Gastrocnemius medialis (tissue), 4 donors: Measurements from ENCODE around the gene NFE2L3. TPM values are rescaled to one million over a fixed set of nuclear protein-coding genes. Genes with fewer than 3 reads are reported as not detected.

ENCODE experiments used
- ATAC-seq, 2 donors: fragments of 150-250 bp; one replicate each; pipeline ENCODE4 v1.9.1; 2016
- DNase-seq, 2 donors: peaks; one replicate each; pipeline ENCODE4 v3.0.0-alpha.2; 2019
- H3K27ac ChIP-seq, 4 donors: fragments of 200-600 bp; sonication (generic); 1 replicate in 1 of 4; 2 replicates in 3 of 4; pipeline ENCODE4 v1.5.1; 2016 to 2018; ENCODE audit warnings: mild to moderate bottlenecking in 2 of 4, moderate library complexity in 1 of 4
- H3K27me3 ChIP-seq, 3 donors: fragments of 200-600 bp; sonication (generic) in 2 of 3; 1 replicate in 1 of 3; 2 replicates in 2 of 3; pipeline versions ENCODE4 v1.5.1 to v1.6.0; 2016 to 2019; ENCODE audit warnings: mild to moderate bottlenecking in 1 of 3, moderate library complexity in 1 of 3
- H3K36me3 ChIP-seq, 2 donors: fragments of 200-600 bp; sonication (generic) in 1 of 2; one replicate each; pipeline ENCODE4 v1.5.1; 2017 to 2018
- H3K4me1 ChIP-seq, 2 donors: fragments of 200-600 bp; sonication (generic) in 1 of 2; one replicate each; pipeline ENCODE4 v1.5.1; 2016 to 2017; ENCODE audit warnings: mild to moderate bottlenecking in 2 of 2
- H3K4me3 ChIP-seq, 4 donors: fragments of 200-600 bp; sonication (generic) in 3 of 4; 1 replicate in 1 of 4; 2 replicates in 3 of 4; pipeline ENCODE4 v1.5.1; 2016 to 2019; ENCODE audit warnings: mild to moderate bottlenecking in 2 of 4
- H3K9me3 ChIP-seq, 3 donors: fragments of 200-600 bp; sonication (generic) in 2 of 3; 1 replicate in 1 of 3; 2 replicates in 2 of 3; pipeline ENCODE4 v1.5.1; 2016 to 2019
- CTCF ChIP-seq, 5 experiments: fragments of 450-650 bp in 3 of 5; fragments of 200-600 bp in 2 of 5; sonication (generic) in 2 of 5; IDR thresholded peaks in 4 of 5; conservative IDR thresholded peaks in 1 of 5; 1 replicate in 4 of 5; 2 replicates in 1 of 5; pipeline ENCODE4 v1.5.1; 2016 to 2019; ENCODE audit warnings: antibody characterized with exemption in 5 of 5, mild to moderate bottlenecking in 3 of 5, moderate library complexity in 3 of 5
- POLR2A ChIP-seq, 2 donors: fragments of 450-650 bp; IDR thresholded peaks; one replicate each; pipeline ENCODE4 v1.6.1; 2017; ENCODE audit warnings: antibody characterized with exemption in 2 of 2, mild to moderate bottlenecking in 2 of 2, moderate library complexity in 2 of 2
- in situ Hi-C, 4 donors: fragments of 200-750 bp; cut with MboI; loops; one replicate each; pipeline versions ENCODE4 v1.15.0 to v1.8.0; 2017; ENCODE audit warnings: low sequenced_read_pairs in 4 of 4
- intact Hi-C: fragments of 100-400 bp; cut with DNase I; formaldehyde crosslinking; loops from one replicate; pipeline ENCODE4 v1.15.1; 2023; ENCODE audit warnings: low total_unique reads
- total RNA-seq, 4 donors: library from RNA; depleted of rRNA; stranded (reverse); fragments of >200 nt; gene quantifications; one replicate each; pipeline versions ENCODE4 v1.1.0 to v1.2.3, GENCODE V29; 2016

NFE2L3 gene
- total RNA-seq, 4 donors from 2014 or later, result 1.1 to 6.2 (median 1.7) TPM

GRCh38 chr7:26112203-26112740 lies 39.7 kb upstream of the NFE2L3 start:
- DNase-seq, result no peak
- H3K9me3 ChIP-seq, result no peaks in the 10 kb centered on the region
- no peak for ATAC-seq
- intact Hi-C loops (no loop called here), in situ Hi-C loops (no loop called here)
- H3K27ac ChIP-seq, result no peak overlapping the region
- H3K4me3 ChIP-seq, result no peak overlapping the region
- H3K4me1 ChIP-seq, result no peaks in the 10 kb centered on the region
- H3K36me3 ChIP-seq, result no peaks in the 10 kb centered on the region
- no peaks in the 10 kb centered on the region for H3K27me3 ChIP-seq
- TF ChIP-seq POLR2A (IDR thresholded peaks at IDR 0.05) (no peak), CTCF (IDR thresholded peaks at IDR 0.05 in 4 of 5, conservative IDR thresholded peaks at IDR 0.05 in 1 of 5) (no peak)

- Histone ChIP-seq H3K36me3 (no peaks in the 10 kb centered on the region), H3K27ac (no peak overlapping the region), H3K9me3 (no peaks in the 10 kb centered on the region), H3K4me1 (no peaks in the 10 kb centered on the region), H3K27me3 (peaks cover 0 to 4% (median 0%) of the 10 kb centered on the region in 3 donors), H3K4me3 (no peak overlapping the region)
- no peak for DNase-seq
- no peak for TF ChIP-seq CTCF (IDR thresholded peaks at IDR 0.05 in 4 of 5, conservative IDR thresholded peaks at IDR 0.05 in 1 of 5)
- no peak for TF ChIP-seq POLR2A (IDR thresholded peaks at IDR 0.05)
- no peak for ATAC-seq
- in situ Hi-C loops (no loop called here), intact Hi-C loops (no loop called here)
Measured at GRCh38 chr7:26115650-26116049, 36.3 kb upstream of the NFE2L3 start.

- intact Hi-C loops (no loop called here), in situ Hi-C loops (no loop called here)
- Histone ChIP-seq H3K27ac (no peak overlapping the region), H3K9me3 (no peaks in the 10 kb centered on the region), H3K36me3 (no peaks in the 10 kb centered on the region), H3K4me1 (no peaks in the 10 kb centered on the region), H3K27me3 (peaks cover 0 to 4% (median 0%) of the 10 kb centered on the region in 3 donors), H3K4me3 (no peak overlapping the region)
- DNase-seq (no peak), ATAC-seq (no peak)
- no peak for TF ChIP-seq POLR2A (IDR thresholded peaks at IDR 0.05)
- TF ChIP-seq CTCF (IDR thresholded peaks at IDR 0.05 in 4 of 5, conservative IDR thresholded peaks at IDR 0.05 in 1 of 5), result no peak
Measured at GRCh38 chr7:26117142-26117807, 34.7 kb upstream of the NFE2L3 start.

- Histone ChIP-seq H3K27me3 (peaks cover 0 to 4% (median 0%) of the 10 kb centered on the region in 3 donors), H3K4me1 (no peaks in the 10 kb centered on the region), H3K27ac (no peak overlapping the region), H3K36me3 (no peaks in the 10 kb centered on the region), H3K4me3 (no peak overlapping the region), H3K9me3 (no peaks in the 10 kb centered on the region)
- in situ Hi-C loops (no loop called here), intact Hi-C loops (no loop called here)
- TF ChIP-seq CTCF (IDR thresholded peaks at IDR 0.05 in 4 of 5, conservative IDR thresholded peaks at IDR 0.05 in 1 of 5) (no peak), POLR2A (IDR thresholded peaks at IDR 0.05) (no peak)
- ATAC-seq, result no peak
- no peak for DNase-seq
Measured at GRCh38 chr7:26117970-26118369, 34.0 kb upstream of the NFE2L3 start.
